Measurements from ENCODE around the gene HDAC4. TPM values are rescaled to one million over a fixed set of nuclear protein-coding genes. Genes with fewer than 3 reads are reported as not detected.

The HDAC4 gene
- total RNA-seq, 1 donor from 2014 or later = 11.8 TPM

GRCh38 chr2:239230318-239231052 lies 170.3 kb downstream of the HDAC4 start:
- Histone ChIP-seq H3K9ac (ENCODE audit: low read length) (no peak overlapping the region), H4K20me1 (ENCODE audit: insufficient read depth, low read length) (peaks cover 10% of the 10 kb centered on the region), H3K4me2 (ENCODE audit: low read length) (no peak overlapping the region), H2AFZ (ENCODE audit: low read depth, low read length) (no peak overlapping the region), H3K4me1 (ENCODE audit: insufficient read depth, low read length) (peaks cover 30% of the 10 kb centered on the region), H3K9me3 (ENCODE audit: insufficient read depth, low read depth, low read length) (no peaks in the 10 kb centered on the region), H3K27ac (ENCODE audit: low read depth, low read length) (no peak overlapping the region), H3K4me3 (ENCODE audit: insufficient read depth, low read depth, low read length) (no peak overlapping the region), H3K79me2 (ENCODE audit: insufficient read depth, low read length) (peaks cover 2% of the 10 kb centered on the region), H3K36me3 (ENCODE audit: insufficient read depth, low read length) (no peaks in the 10 kb centered on the region), H3K27me3 (ENCODE audit: insufficient read depth, low read length) (no peaks in the 10 kb centered on the region)
- H3K27ac Mint-ChIP-seq (ENCODE audit: unreplicated experiment) = no peak overlapping the region
- no peaks in the 10 kb centered on the region for H3K27me3 Mint-ChIP-seq (ENCODE audit: low read depth, unreplicated experiment)
- TF ChIP-seq CTCF (IDR thresholded peaks at IDR 0.05; ENCODE audit: insufficient read depth, low read depth, low read length) (no peak), EZH2 (IDR thresholded peaks at IDR 0.05; ENCODE audit: insufficient read depth, low read length) (no peak)
- no peak overlapping the region for H3K4me3 Mint-ChIP-seq (ENCODE audit: unreplicated experiment)
- FAIRE-seq (no peak), DNase-seq (ENCODE audit: low read depth) (no peak)
- no peaks in the 10 kb centered on the region for H3K9me3 Mint-ChIP-seq (ENCODE audit: unreplicated experiment)
- peaks cover 37% of the 10 kb centered on the region for H3K4me1 Mint-ChIP-seq (ENCODE audit: low read depth, unreplicated experiment)
- no peaks in the 10 kb centered on the region for H3K36me3 Mint-ChIP-seq (ENCODE audit: low read depth, unreplicated experiment)

- TF ChIP-seq EZH2 (IDR thresholded peaks at IDR 0.05; ENCODE audit: insufficient read depth, low read length) = no peak
- no peak for TF ChIP-seq CTCF (IDR thresholded peaks at IDR 0.05; ENCODE audit: insufficient read depth, low read depth, low read length)
- no peaks in the 10 kb centered on the region for H3K9me3 Mint-ChIP-seq (ENCODE audit: unreplicated experiment)
- Histone ChIP-seq H3K27ac (ENCODE audit: low read depth, low read length) (no peak overlapping the region), H4K20me1 (ENCODE audit: insufficient read depth, low read length) (peaks cover 13% of the 10 kb centered on the region), H2AFZ (ENCODE audit: low read depth, low read length) (no peak overlapping the region), H3K4me2 (ENCODE audit: low read length) (no peak overlapping the region), H3K9me3 (ENCODE audit: insufficient read depth, low read depth, low read length) (no peaks in the 10 kb centered on the region), H3K4me3 (ENCODE audit: insufficient read depth, low read depth, low read length) (no peak overlapping the region), H3K4me1 (ENCODE audit: insufficient read depth, low read length) (peaks cover 33% of the 10 kb centered on the region), H3K9ac (ENCODE audit: low read length) (no peak overlapping the region), H3K79me2 (ENCODE audit: insufficient read depth, low read length) (peaks cover 5% of the 10 kb centered on the region), H3K27me3 (ENCODE audit: insufficient read depth, low read length) (no peaks in the 10 kb centered on the region), H3K36me3 (ENCODE audit: insufficient read depth, low read length) (no peaks in the 10 kb centered on the region)
- no peak for DNase-seq (ENCODE audit: low read depth)
- H3K4me3 Mint-ChIP-seq (ENCODE audit: unreplicated experiment) = no peak overlapping the region
- H3K36me3 Mint-ChIP-seq (ENCODE audit: low read depth, unreplicated experiment) = no peaks in the 10 kb centered on the region
- FAIRE-seq = no peak
- H3K27ac Mint-ChIP-seq (ENCODE audit: unreplicated experiment) = no peak overlapping the region
- peaks cover 37% of the 10 kb centered on the region for H3K4me1 Mint-ChIP-seq (ENCODE audit: low read depth, unreplicated experiment)
- no peaks in the 10 kb centered on the region for H3K27me3 Mint-ChIP-seq (ENCODE audit: low read depth, unreplicated experiment)
Measured at GRCh38 chr2:239229545-239230279, 171.1 kb downstream of the HDAC4 start.
